Measurements from ENCODE around the gene LIPC. TPM values are rescaled to one million over a fixed set of nuclear protein-coding genes. Genes with fewer than 3 reads are reported as not detected.
A peak's percentile ranks its signal among the peaks of the same experiment; 100 is the strongest.

LIPC gene
- total RNA-seq, 1 experiment from 2014 or later = not detected

DNA sequence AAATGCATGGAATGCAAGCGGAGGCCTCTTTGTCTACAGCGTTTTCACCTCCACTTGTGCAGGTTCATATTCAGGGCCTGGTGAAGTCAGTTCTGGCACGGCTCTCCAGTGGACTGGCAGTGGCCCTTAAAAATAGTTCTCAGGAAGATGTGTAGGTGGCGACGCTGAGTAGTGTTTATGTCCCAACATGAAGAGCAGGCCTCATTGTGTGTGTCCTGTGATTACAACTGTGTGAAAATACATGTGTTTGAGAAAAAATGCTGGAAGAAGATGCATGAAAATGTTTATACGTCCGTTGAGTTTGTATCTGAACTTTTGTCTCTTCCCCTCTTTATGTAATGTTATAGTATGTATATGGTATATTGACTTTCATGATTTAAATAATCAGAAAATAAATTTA, 7.2 kb downstream of the LIPC start:
- no peak for DNase-seq (ENCODE audit: low spot score)
- ATAC-seq = peak; percentile 67
- ChIA-PET CTCF (no interaction called here), POLR2A (interaction anchor here (0.6 kb wide), 1 partner anchor 128 kb away, joined by 6 read pairs; no protein-coding TSS in a partner anchor)
- peaks cover 39% of the 10 kb centered on the region for H3K4me1 Mint-ChIP-seq
- no peaks in the 10 kb centered on the region for H3K9me3 Mint-ChIP-seq
- H3K27ac Mint-ChIP-seq = no peak overlapping the region
- TF ChIP-seq, protein P1, sequence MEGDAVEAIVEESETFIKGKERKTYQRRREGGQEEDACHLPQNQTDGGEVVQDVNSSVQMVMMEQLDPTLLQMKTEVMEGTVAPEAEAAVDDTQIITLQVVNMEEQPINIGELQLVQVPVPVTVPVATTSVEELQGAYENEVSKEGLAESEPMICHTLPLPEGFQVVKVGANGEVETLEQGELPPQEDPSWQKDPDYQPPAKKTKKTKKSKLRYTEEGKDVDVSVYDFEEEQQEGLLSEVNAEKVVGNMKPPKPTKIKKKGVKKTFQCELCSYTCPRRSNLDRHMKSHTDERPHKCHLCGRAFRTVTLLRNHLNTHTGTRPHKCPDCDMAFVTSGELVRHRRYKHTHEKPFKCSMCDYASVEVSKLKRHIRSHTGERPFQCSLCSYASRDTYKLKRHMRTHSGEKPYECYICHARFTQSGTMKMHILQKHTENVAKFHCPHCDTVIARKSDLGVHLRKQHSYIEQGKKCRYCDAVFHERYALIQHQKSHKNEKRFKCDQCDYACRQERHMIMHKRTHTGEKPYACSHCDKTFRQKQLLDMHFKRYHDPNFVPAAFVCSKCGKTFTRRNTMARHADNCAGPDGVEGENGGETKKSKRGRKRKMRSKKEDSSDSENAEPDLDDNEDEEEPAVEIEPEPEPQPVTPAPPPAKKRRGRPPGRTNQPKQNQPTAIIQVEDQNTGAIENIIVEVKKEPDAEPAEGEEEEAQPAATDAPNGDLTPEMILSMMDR (IDR thresholded peaks at IDR 0.05) = peak; percentile 24; the same call in 1 of the 2 replicates
- TF ChIP-seq KAT7 (CRISPR knock-in tag; IDR thresholded peaks at IDR 0.05; ENCODE audit: borderline replicate concordance) = no peak
- no peaks in the 10 kb centered on the region for H3K36me3 Mint-ChIP-seq
- H3K27me3 Mint-ChIP-seq (ENCODE audit: low read depth) = peaks cover 10% of the 10 kb centered on the region
- H3K4me3 Mint-ChIP-seq = no peak overlapping the region

DNA sequence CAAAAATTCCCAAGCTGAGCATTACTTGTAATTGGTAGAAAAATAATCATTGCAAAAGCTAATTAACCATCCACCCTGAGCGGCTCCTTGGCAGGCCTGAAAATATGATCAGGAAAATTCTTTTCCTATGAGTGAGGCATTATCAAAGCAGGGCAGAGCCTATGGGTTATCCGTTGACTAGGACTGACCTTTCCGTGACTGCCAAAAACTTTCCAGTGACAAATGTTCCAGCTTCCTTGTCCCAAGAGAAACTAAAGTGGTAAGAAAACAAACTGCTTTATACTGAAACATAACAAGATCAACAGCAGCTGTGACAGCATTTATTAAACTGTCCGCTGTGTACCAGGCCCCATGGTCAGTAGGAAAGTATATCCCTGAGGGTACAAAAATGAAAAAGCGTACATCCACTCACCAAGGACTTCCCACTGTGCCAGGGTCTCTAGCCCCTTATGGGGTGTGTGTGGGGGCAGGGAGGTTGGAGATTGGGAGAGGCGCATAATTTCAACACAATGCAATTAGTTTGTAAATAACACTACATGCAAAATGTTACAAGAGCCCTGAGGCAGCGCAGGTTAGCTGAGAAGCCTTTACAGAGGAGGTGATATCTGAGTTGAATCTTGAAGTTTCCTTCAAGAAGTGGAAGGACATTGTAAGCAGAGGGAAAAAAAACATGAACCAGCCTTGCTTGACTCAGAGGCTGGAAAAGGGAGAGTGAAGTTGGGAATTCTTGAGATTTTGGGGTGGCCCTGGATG, 8.5 kb downstream of the LIPC start:
- ChIA-PET POLR2A (no interaction called here), CTCF (interaction anchor here (0.6 to 1.5 kb wide), 3 partner anchors 100 to 330 kb away, joined by 3 to 4 read pairs (median 3); no protein-coding TSS in a partner anchor)

More for the DNA sequence above, 8.5 kb downstream of the LIPC start:
- Mint-ChIP-seq H3K9me3 (no peaks in the 10 kb centered on the region), H3K4me1 (peaks cover 48% of the 10 kb centered on the region), H3K27ac (no peak overlapping the region), H3K36me3 (no peaks in the 10 kb centered on the region), H3K4me3 (no peak overlapping the region), H3K27me3 (ENCODE audit: low read depth) (peaks cover 10% of the 10 kb centered on the region)
- TF ChIP-seq FOXJ3 (CRISPR knock-in tag; IDR thresholded peaks at IDR 0.05; ENCODE audit: borderline replicate concordance) (no peak), NR3C1 (CRISPR knock-in tag; conservative IDR thresholded peaks at IDR 0.05; ENCODE audit: low read depth) (no peak), ELF4 (CRISPR knock-in tag; IDR thresholded peaks at IDR 0.05; ENCODE audit: low read depth) (no peak), IRF2 (CRISPR knock-in tag; IDR thresholded peaks at IDR 0.05; ENCODE audit: borderline replicate concordance, low read depth) (no peak), ZBTB21 (CRISPR knock-in tag; IDR thresholded peaks at IDR 0.05; ENCODE audit: borderline replicate concordance) (no peak), SMAD4 (CRISPR knock-in tag; IDR thresholded peaks at IDR 0.05) (no peak), HMGA2 (CRISPR knock-in tag; IDR thresholded peaks at IDR 0.05) (no peak), GTF2I (CRISPR knock-in tag; conservative IDR thresholded peaks at IDR 0.05) (no peak), ZNF232 (CRISPR knock-in tag; IDR thresholded peaks at IDR 0.05) (no peak), TEAD1 (CRISPR knock-in tag; IDR thresholded peaks at IDR 0.05) (no peak), TP53 (CRISPR knock-in tag; IDR thresholded peaks at IDR 0.05) (no peak)
- TF ChIP-seq, protein P2, sequence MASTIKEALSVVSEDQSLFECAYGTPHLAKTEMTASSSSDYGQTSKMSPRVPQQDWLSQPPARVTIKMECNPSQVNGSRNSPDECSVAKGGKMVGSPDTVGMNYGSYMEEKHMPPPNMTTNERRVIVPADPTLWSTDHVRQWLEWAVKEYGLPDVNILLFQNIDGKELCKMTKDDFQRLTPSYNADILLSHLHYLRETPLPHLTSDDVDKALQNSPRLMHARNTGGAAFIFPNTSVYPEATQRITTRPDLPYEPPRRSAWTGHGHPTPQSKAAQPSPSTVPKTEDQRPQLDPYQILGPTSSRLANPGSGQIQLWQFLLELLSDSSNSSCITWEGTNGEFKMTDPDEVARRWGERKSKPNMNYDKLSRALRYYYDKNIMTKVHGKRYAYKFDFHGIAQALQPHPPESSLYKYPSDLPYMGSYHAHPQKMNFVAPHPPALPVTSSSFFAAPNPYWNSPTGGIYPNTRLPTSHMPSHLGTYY (CRISPR knock-in tag; IDR thresholded peaks at IDR 0.05) = no peak
- TF ChIP-seq, protein P3, sequence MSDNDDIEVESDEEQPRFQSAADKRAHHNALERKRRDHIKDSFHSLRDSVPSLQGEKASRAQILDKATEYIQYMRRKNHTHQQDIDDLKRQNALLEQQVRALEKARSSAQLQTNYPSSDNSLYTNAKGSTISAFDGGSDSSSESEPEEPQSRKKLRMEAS (CRISPR knock-in tag; IDR thresholded peaks at IDR 0.05) = no peak
- TF ChIP-seq, protein P1 (IDR thresholded peaks at IDR 0.05) = no peak
- TF ChIP-seq, protein P4, sequence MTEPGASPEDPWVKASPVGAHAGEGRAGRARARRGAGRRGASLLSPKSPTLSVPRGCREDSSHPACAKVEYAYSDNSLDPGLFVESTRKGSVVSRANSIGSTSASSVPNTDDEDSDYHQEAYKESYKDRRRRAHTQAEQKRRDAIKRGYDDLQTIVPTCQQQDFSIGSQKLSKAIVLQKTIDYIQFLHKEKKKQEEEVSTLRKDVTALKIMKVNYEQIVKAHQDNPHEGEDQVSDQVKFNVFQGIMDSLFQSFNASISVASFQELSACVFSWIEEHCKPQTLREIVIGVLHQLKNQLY (CRISPR knock-in tag; IDR thresholded peaks at IDR 0.05) = no peak
- TF ChIP-seq, protein P5, sequence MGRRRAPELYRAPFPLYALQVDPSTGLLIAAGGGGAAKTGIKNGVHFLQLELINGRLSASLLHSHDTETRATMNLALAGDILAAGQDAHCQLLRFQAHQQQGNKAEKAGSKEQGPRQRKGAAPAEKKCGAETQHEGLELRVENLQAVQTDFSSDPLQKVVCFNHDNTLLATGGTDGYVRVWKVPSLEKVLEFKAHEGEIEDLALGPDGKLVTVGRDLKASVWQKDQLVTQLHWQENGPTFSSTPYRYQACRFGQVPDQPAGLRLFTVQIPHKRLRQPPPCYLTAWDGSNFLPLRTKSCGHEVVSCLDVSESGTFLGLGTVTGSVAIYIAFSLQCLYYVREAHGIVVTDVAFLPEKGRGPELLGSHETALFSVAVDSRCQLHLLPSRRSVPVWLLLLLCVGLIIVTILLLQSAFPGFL (CRISPR knock-in tag; IDR thresholded peaks at IDR 0.05; ENCODE audit: borderline replicate concordance) = no peak
- TF ChIP-seq, protein P6, sequence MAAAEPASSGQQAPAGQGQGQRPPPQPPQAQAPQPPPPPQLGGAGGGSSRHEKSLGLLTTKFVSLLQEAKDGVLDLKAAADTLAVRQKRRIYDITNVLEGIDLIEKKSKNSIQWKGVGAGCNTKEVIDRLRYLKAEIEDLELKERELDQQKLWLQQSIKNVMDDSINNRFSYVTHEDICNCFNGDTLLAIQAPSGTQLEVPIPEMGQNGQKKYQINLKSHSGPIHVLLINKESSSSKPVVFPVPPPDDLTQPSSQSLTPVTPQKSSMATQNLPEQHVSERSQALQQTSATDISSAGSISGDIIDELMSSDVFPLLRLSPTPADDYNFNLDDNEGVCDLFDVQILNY (CRISPR knock-in tag; IDR thresholded peaks at IDR 0.05) = no peak
- ATAC-seq = no peak
- DNase-seq (ENCODE audit: low spot score) = no peak
